CD4-positive, alpha-beta T cell (primary cell): ENCODE results near the gene KIR2DL3. TPM values are rescaled to one million over a fixed set of nuclear protein-coding genes. Genes with fewer than 3 reads are reported as not detected.

Experiments used
- ATAC-seq: fragments of 200-7000 bp; cut with Tn5 transposase; one replicate; pipeline ENCODE4 v1.10.0; 2022; ENCODE audit warnings: mild to moderate bottlenecking; ENCODE audit not compliant: poor library complexity
- CTCF ChIA-PET: fragments of 350-600 bp; sonication (Branson Sonifier 250); formaldehyde crosslinking; loops from one replicate; lab custom pipeline; 2021; ENCODE audit warnings: antibody characterized with exemption, inconsistent platforms; lab: Charles Lee
- POLR2A ChIA-PET: fragments of 350-600 bp; sonication (Branson Sonifier 250); formaldehyde crosslinking; loops from one replicate; lab custom pipeline; 2021; ENCODE audit warnings: antibody characterized with exemption, inconsistent platforms; lab: Charles Lee
- DNase-seq, 14 experiments: peaks; one replicate each; pipeline ENCODE4 v3.0.0-alpha.2; 2013 to 2020; ENCODE audit warnings: mixed read lengths in 2 of 14
- H3K27ac ChIP-seq, 2 donors: one replicate each; pipeline versions ENCODE4 v1.5.1 to v1.7.0; 2013; ENCODE audit warnings: low read length in 2 of 2, low read depth in 1 of 2, mild to moderate bottlenecking in 1 of 2
- H3K27me3 ChIP-seq, 2 experiments: 1 replicate in 1 of 2; 2 replicates in 1 of 2; pipeline versions ENCODE4 v1.6.1 to v1.7.0; 2013; ENCODE audit warnings: low read length in 2 of 2, control low read depth in 1 of 2, mild to moderate bottlenecking in 1 of 2, moderate library complexity in 1 of 2; ENCODE audit not compliant: insufficient read depth in 2 of 2, control insufficient read depth in 1 of 2
- H3K36me3 ChIP-seq: one replicate; pipeline ENCODE4 v1.6.1; 2013; ENCODE audit warnings: low read length, control low read depth; ENCODE audit not compliant: insufficient read depth
- H3K4me1 ChIP-seq: one replicate; pipeline ENCODE4 v1.6.1; 2013; ENCODE audit warnings: low read length, control low read depth; ENCODE audit not compliant: insufficient read depth
- H3K4me3 ChIP-seq: one replicate; pipeline ENCODE4 v1.5.1; 2013; ENCODE audit warnings: mild to moderate bottlenecking, low read length, moderate library complexity
- H3K9me3 ChIP-seq, 2 experiments: 1 replicate in 1 of 2; 2 replicates in 1 of 2; pipeline versions ENCODE4 v1.6.1 to v1.7.0; 2013; ENCODE audit warnings: low read length in 2 of 2, mild to moderate bottlenecking in 2 of 2, control low read depth in 1 of 2, moderate library complexity in 1 of 2; ENCODE audit not compliant: control insufficient read depth in 1 of 2, insufficient read depth in 1 of 2
- H3K27ac Mint-ChIP-seq: one replicate; pipeline ENCODE4 v1.8.0; 2020; ENCODE audit warnings: mixed read lengths
- H3K27me3 Mint-ChIP-seq: one replicate; pipeline ENCODE4 v1.8.0; 2021; ENCODE audit warnings: mixed read lengths
- H3K36me3 Mint-ChIP-seq: one replicate; pipeline ENCODE4 v1.8.0; 2021; ENCODE audit warnings: low read depth, mixed read lengths
- H3K4me1 Mint-ChIP-seq: one replicate; pipeline ENCODE4 v1.8.0; 2021; ENCODE audit warnings: low read depth, mixed read lengths
- H3K4me3 Mint-ChIP-seq: one replicate; pipeline ENCODE4 v1.8.0; 2020; ENCODE audit warnings: mild to moderate bottlenecking, mixed read lengths
- H3K9me3 Mint-ChIP-seq: one replicate; pipeline ENCODE4 v1.8.0; 2020; ENCODE audit warnings: mixed read lengths
- CTCF ChIP-seq: fragments of 200-600 bp; IDR thresholded peaks from one replicate; pipeline ENCODE4 v1.8.0; 2022; ENCODE audit warnings: antibody characterized with exemption, mild to moderate bottlenecking
- intact Hi-C, 2 experiments: fragments of 100-400 bp; cut with DNase I in 1 of 2; cut with micrococcal nuclease in 1 of 2; formaldehyde crosslinking; loops; one replicate each; pipeline versions ENCODE4 v1.15.1 to v1.9.0; 2023 to 2025; cut with DNase I, micrococcal nuclease
- total RNA-seq, 174 experiments: library from RNA in 2 of 174; stranded (reverse) in 2 of 174; gene quantifications; one replicate each; pipeline ENCODE4 v1.2.3 and lab custom pipeline; 2021 to 2026

The KIR2DL3 gene
- total RNA-seq, 2 experiments from 2014 or later, result not detected

- Histone ChIP-seq H3K4me1 (no peaks in the 10 kb centered on the region), H3K9me3 (peaks cover 13 to 16% of the 10 kb centered on the region in 2 experiments), H3K36me3 (no peaks in the 10 kb centered on the region), H3K27me3 (no peaks in the 10 kb centered on the region), H3K27ac (no peak overlapping the region), H3K4me3 (no peak overlapping the region)
- Mint-ChIP-seq H3K27me3 (peaks cover 6% of the 10 kb centered on the region), H3K27ac (no peak overlapping the region), H3K9me3 (peaks cover 12% of the 10 kb centered on the region), H3K4me3 (no peak overlapping the region), H3K36me3 (peaks cover 5% of the 10 kb centered on the region), H3K4me1 (no peaks in the 10 kb centered on the region)
- ATAC-seq (no peak), DNase-seq (no peak)
- intact Hi-C loops, result no loop called here
- POLR2A ChIA-PET, result no interaction called here
- TF ChIP-seq CTCF, result no peak
- CTCF ChIA-PET, result no interaction called here
Observed at GRCh38 chr19:54724644-54725043, 13.7 kb upstream of the KIR2DL3 start.

- H3K36me3 Mint-ChIP-seq, result peaks cover 5% of the 10 kb centered on the region
- H3K9me3 Mint-ChIP-seq, result peaks cover 12% of the 10 kb centered on the region
- CTCF ChIA-PET, result no interaction called here
Observed at GRCh38 chr19:54725321-54725720, 13.0 kb upstream of the KIR2DL3 start.

GRCh38 chr19:54727562-54727961, 10.8 kb upstream of the KIR2DL3 start:
- ChIA-PET CTCF (no interaction called here), POLR2A (no interaction called here)
- Histone ChIP-seq H3K4me1 (no peaks in the 10 kb centered on the region), H3K27me3 (no peaks in the 10 kb centered on the region), H3K4me3 (no peak overlapping the region), H3K36me3 (no peaks in the 10 kb centered on the region), H3K9me3 (peaks cover 0 to 9% of the 10 kb centered on the region in 2 experiments), H3K27ac (no peak overlapping the region)
- ATAC-seq (no peak), DNase-seq (no peak)
- no peak overlapping the region for H3K27ac Mint-ChIP-seq
- no peak overlapping the region for H3K4me3 Mint-ChIP-seq
- no peaks in the 10 kb centered on the region for H3K4me1 Mint-ChIP-seq
- H3K36me3 Mint-ChIP-seq, result no peaks in the 10 kb centered on the region
- intact Hi-C loops, result no loop called here
- H3K9me3 Mint-ChIP-seq, result peaks cover 5% of the 10 kb centered on the region
- peaks cover 16% of the 10 kb centered on the region for H3K27me3 Mint-ChIP-seq
- TF ChIP-seq CTCF, result no peak

More at GRCh38 chr19:54725321-54725720, 13.0 kb upstream of the KIR2DL3 start:
- H3K4me3 ChIP-seq, result no peak overlapping the region
- ATAC-seq (no peak), DNase-seq (no peak)
- H3K4me1 Mint-ChIP-seq, result no peaks in the 10 kb centered on the region
- TF ChIP-seq CTCF, result no peak
- no peak overlapping the region for H3K27ac ChIP-seq
- POLR2A ChIA-PET, result no interaction called here
- intact Hi-C loops, result no loop called here
- no peaks in the 10 kb centered on the region for H3K36me3 ChIP-seq
- no peaks in the 10 kb centered on the region for H3K27me3 ChIP-seq
- peaks cover 12 to 13% of the 10 kb centered on the region in 2 experiments for H3K9me3 ChIP-seq
- no peak overlapping the region for H3K4me3 Mint-ChIP-seq
- no peak overlapping the region for H3K27ac Mint-ChIP-seq
- peaks cover 6% of the 10 kb centered on the region for H3K27me3 Mint-ChIP-seq
- no peaks in the 10 kb centered on the region for H3K4me1 ChIP-seq
